Panc1 (cell line): Measurements from ENCODE around the gene E2F3.

Source experiments
- CTCF ChIP-seq: fragments of 450-650 bp; IDR thresholded peaks from 2 replicates; pipeline ENCODE4 v1.5.1; 2017; ENCODE audit warnings: mild to moderate bottlenecking
- REST ChIP-seq, 2 experiments: IDR thresholded peaks; 2 replicates each; pipeline ENCODE4 v1.6.1; 2011 to 2012; ENCODE audit warnings: low read depth in 2 of 2, control low read depth in 1 of 2, low read length in 1 of 2, mild to moderate bottlenecking in 1 of 2, moderate library complexity in 1 of 2; ENCODE audit not compliant: insufficient read depth in 1 of 2
- SIN3A ChIP-seq: IDR thresholded peaks from 2 replicates; pipeline ENCODE4 v1.6.1; 2012; ENCODE audit warnings: low read depth, mild to moderate bottlenecking, low read length, moderate library complexity, borderline replicate concordance; ENCODE audit not compliant: insufficient read depth

- no peak for TF ChIP-seq CTCF
- TF ChIP-seq REST (IDR thresholded peaks at IDR 0.05; ENCODE audit: insufficient read depth in 1 of 2, low read depth in 2 of 2, low read length in 1 of 2) = no peak
- TF ChIP-seq SIN3A = no peak
These were observed 16.1 kb downstream of the E2F3 start for GRCh38 chr6:20417819-20418218.
